NCI-H2171 treated with DMSO at 0.1 percent for 48 hours (cell line): ENCODE measurements around the gene RNF157.
A peak's percentile ranks its signal among the peaks of the same experiment; 100 is the strongest.

Experiments
- DNase-seq: peaks from one replicate; lab custom pipeline; 2025; lab: John Stamatoyannopoulos, UW

RNF157 gene

DNA sequence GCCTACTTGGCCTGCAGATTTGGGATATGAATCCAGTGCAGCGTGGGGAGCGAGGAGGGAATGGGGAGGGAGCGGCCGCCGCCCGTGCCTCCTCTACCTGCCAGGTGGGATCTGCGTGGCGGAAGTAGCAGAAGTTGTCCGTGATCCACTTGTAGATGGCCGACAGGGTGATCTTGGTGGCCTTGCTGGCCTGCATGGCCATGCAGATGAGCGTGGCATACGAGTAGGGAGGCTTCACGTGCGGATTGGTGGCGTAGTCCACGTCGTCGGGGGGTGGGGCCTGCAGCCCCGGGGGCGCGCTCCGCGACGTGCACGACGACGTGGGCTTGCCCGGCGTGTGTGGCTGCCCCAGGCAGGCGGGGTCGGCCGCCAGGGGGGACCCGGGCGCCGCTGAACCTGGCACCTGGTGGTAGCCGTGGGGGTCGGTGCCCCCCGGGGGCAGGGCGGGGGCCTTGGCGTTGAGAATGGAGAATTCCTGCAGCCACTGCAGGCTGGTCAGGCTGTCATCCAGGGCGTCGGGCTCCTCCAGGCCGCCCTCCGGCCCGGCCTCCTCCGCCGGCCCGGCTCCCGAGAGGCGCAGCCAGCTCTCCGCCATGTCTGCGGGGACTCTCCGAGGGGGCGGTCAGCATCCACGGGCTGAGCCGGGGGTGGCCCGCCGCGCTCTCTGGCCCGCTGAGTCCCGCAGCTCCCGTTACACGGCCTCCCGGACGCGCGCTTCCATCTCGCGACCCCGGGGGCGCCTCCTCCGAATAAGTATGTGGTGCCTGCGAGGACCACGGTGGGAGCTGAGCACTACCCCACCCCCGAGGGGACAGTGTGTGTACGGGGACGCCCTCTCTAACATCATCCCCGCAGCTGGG, 100.3 kb downstream of the RNF157 start:
- DNase-seq, result no peak

- no peak for DNase-seq
Measured at GRCh38 chr17:76138896-76139752, 101.2 kb downstream of the RNF157 start.

GRCh38 chr17:76138234-76138895, 101.9 kb downstream of the RNF157 start:
- no peak for DNase-seq

GRCh38 chr17:76137351-76138233, 102.7 kb downstream of the RNF157 start:
- peak; percentile 24 for DNase-seq

- DNase-seq, result no peak
Measured at GRCh38 chr17:76137001-76137350, 103.3 kb downstream of the RNF157 start.

DNA sequence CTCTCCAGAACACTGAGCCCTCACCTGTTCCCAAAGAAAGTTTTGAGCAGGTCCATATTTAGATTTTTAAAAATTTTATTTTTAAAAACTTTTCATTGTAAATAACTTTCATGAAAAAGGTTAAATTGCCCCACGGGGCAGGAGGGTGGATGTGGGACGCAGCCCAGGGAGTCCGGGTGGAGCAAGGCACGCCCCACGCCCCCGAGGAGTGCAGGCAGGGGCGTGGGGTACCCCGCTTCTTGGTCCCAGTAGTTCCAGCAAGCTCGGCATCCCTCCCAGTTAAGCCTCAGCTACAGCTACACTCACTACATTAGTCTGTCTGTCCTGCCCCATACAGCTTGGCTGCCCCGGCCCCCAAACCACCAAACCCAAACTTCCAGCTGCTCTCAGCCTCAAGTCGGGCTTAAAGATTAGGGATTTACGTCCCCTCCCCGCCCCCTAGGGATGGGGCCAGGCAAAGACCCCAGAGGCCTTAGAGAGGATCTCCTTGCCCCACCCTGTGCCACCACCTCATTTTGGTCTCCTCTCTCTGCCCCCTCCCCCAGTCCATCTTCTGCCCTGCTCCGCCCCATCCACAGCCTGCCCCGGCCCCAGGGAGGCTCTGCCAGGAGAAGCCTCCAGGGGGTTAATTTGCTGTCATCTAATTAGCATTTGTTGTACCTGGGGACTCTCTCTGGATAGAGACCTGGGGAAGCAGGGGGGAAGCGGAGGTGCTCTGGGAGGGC, 103.9 kb downstream of the RNF157 start:
- peak; percentile 34 for DNase-seq

GRCh38 chr17:76135810-76136188, 104.5 kb downstream of the RNF157 start:
- no peak for DNase-seq

- DNase-seq, result no peak
Measured at GRCh38 chr17:76134911-76135809, 105.1 kb downstream of the RNF157 start.

- peak; percentile 33 for DNase-seq
Measured at GRCh38 chr17:76132574-76133338, 107.5 kb downstream of the RNF157 start.

DNA sequence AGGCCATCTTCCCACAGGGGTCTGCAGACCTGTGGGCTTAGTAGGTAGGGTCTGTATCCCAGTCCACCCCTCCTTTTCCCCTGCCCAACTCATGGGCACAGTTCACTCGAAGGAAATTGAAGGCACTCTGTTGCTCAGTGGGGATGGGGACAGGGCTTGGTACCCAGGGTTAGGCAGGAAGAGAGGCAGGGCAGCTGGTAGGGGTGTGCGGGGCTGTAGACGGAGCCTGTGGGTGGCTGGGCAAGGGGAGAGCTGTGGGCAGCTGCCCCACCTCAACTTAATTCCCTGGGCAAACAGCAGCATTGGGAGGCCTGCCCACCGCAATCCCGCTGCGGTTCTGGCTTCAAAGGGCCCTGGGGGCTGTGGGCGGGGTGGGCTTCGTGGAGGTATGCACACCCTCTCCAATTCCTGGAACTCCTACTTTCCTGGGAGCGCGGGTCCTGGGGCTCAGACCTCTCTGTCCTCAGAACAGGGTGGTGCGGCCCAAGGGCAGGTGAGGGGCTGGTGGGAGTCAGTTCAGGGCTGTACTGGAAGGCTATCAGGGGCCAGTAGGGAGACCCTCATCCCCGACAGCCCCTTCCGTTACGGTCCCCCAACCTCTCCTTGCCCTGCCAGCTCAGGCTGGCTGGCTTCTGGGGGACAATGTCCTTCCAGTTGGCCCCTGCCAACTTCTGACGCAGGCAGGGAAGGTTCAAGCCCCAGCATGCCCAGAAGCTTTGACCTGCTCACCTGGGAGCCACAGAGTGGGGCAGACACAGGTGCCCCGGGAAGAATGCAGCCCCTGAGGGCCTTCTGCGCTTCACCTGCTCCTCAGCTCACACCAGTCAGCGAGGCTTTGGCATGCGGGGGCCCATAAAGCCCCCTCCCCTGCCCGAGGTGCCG, 108.4 kb downstream of the RNF157 start:
- no peak for DNase-seq

- DNase-seq, result no peak
Measured at GRCh38 chr17:76131051-76131691, 109.1 kb downstream of the RNF157 start.

- DNase-seq, result no peak
Measured at GRCh38 chr17:76130473-76130872, 109.8 kb downstream of the RNF157 start.

DNA sequence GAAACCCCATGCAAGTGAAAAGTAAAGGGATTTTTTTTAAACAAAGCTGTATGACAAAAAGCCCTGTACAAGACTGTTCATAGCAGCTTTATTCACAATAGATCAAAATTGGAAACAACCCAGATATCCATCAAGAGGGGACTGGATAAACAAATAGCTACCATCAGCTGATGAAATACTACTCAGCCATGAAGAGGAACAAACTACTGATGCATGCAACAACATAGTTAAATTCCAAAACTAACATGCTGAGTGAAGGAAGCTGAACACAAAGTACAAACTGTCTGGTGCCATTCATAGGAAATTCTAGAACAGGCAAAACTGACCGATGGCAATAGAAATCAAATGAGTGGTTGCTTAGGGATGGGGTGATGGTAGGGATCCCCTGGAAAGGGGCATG, 114.4 kb downstream of the RNF157 start:
- no peak for DNase-seq

- no peak for DNase-seq
Measured at GRCh38 chr17:76125391-76125675, 115.0 kb downstream of the RNF157 start.

DNA sequence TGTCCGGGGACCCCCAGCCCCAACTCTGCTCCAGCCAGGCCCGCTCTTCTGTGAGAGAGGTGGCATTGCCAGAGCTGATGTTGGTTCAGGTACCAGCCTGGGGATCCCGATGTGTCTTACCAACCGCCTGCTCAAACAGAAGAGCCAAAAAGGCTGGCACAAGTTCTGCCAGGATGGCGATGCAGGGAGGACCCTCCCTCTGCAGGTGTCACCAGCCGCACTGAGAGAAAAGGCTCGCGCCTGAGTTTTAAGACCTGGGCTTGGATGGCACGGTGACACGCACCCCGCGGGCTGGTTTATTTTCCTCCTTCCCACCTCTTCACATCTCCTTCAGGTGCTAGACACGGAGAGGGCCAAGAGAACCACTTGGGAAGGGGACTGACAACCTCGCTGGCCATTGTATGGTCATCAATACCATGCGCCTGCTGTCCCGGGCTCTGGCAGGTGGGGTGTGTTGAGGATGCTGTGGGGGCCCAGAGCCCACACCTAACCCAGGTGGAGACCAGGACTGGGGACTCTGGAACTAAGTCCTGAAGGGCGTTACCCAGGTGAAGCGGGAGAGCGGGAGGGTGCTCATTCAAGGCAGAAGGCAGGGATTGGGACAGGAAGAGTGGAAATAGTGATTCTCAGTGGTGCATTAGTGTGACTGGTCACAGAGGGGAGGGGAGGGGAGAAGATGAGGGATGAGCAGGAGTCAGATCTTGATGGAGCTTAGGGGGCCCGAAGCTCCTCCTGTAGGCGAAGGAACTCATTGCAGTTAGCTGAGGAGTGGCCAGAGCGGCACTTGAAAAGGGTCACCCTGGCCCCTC, 115.5 kb downstream of the RNF157 start:
- no peak for DNase-seq

GRCh38 chr17:76123749-76124581, 116.3 kb downstream of the RNF157 start:
- no peak for DNase-seq
